GM12872 (cell line): ENCODE data around the gene ARGLU1.

Source experiments
- CTCF ChIP-seq: IDR thresholded peaks from 3 replicates; pipeline ENCODE4 v1.5.1; 2011; ENCODE audit warnings: low read depth, mild to moderate bottlenecking, low read length, moderate library complexity; ENCODE audit not compliant: insufficient read depth

The ARGLU1 gene

GRCh38 chr13:106581225-106581624 is 13.3 kb upstream of the ARGLU1 start:
- TF ChIP-seq CTCF = no peak

- no peak for TF ChIP-seq CTCF
These were observed 8.0 kb upstream of the ARGLU1 start for GRCh38 chr13:106575896-106576295.

- no peak for TF ChIP-seq CTCF
These were observed 5.9 kb upstream of the ARGLU1 start for GRCh38 chr13:106573868-106574267.

GRCh38 chr13:106573284-106573846 is 5.4 kb upstream of the ARGLU1 start:
- no peak for TF ChIP-seq CTCF

GRCh38 chr13:106570299-106570852 is 2.4 kb upstream of the ARGLU1 start:
- TF ChIP-seq CTCF = no peak

GRCh38 chr13:106569233-106570095 is 1.5 kb upstream of the ARGLU1 start:
- TF ChIP-seq CTCF = no peak

GRCh38 chr13:106568299-106569003 is 514 bp upstream of the ARGLU1 start:
- no peak for TF ChIP-seq CTCF
